B cell (primary cell): Measurements from ENCODE around the gene CD244. TPM values are rescaled to one million over a fixed set of nuclear protein-coding genes. Genes with fewer than 3 reads are reported as not detected.
A peak's percentile ranks its signal among the peaks of the same experiment; 100 is the strongest.

Experiments
- ATAC-seq: fragments of 200-7000 bp; cut with Tn5 transposase; one replicate; pipeline ENCODE4 v1.10.0; 2021; ENCODE audit warnings: low read depth, mild to moderate bottlenecking, moderate number of reproducible peaks, moderate library complexity
- CTCF ChIA-PET: fragments of 350-600 bp; sonication (Branson Sonifier 250); formaldehyde crosslinking; loops from one replicate; lab custom pipeline; 2021; ENCODE audit warnings: antibody characterized with exemption, inconsistent platforms; lab: Charles Lee
- POLR2A ChIA-PET: fragments of 350-600 bp; sonication (Branson Sonifier 250); formaldehyde crosslinking; loops from one replicate; lab custom pipeline; 2021; ENCODE audit warnings: antibody characterized with exemption; lab: Charles Lee
- DNase-seq: peaks from one replicate; pipeline ENCODE4 v3.0.0; 2013
- H2AFZ ChIP-seq: 2 replicates; pipeline ENCODE4 v1.6.1; 2012; ENCODE audit warnings: mild to moderate bottlenecking, low read depth, low read length; ENCODE audit not compliant: insufficient read depth, poor library complexity, severe bottlenecking
- H3K27ac ChIP-seq, 2 donors: 1 replicate in 1 of 2; 2 replicates in 1 of 2; pipeline ENCODE4 v1.5.1; 2012 to 2013; ENCODE audit warnings: low read length in 2 of 2, mild to moderate bottlenecking in 2 of 2, moderate library complexity in 1 of 2
- H3K27me3 ChIP-seq, 4 experiments: fragments of 200-600 bp in 1 of 4; sonication (generic) in 1 of 4; replicated peaks in 1 of 4; 1 replicate in 2 of 4; 2 replicates in 2 of 4; pipeline versions ENCODE4 v1.6.1 to v1.7.0; 2013 to 2016; ENCODE audit warnings: low read length in 3 of 4, mild to moderate bottlenecking in 2 of 4, mixed read lengths in 1 of 4, moderate library complexity in 1 of 4; ENCODE audit not compliant: insufficient read depth in 4 of 4, control insufficient read depth in 3 of 4; ENCODE audit errors: control extremely low read depth in 1 of 4
- H3K36me3 ChIP-seq, 2 experiments: replicated peaks in 1 of 2; 1 replicate in 1 of 2; 2 replicates in 1 of 2; pipeline versions ENCODE4 v1.6.1 to v1.7.1; 2013; ENCODE audit warnings: low read length in 1 of 2; ENCODE audit not compliant: insufficient read depth in 2 of 2, control insufficient read depth in 1 of 2; ENCODE audit errors: control extremely low read depth in 1 of 2, extremely low read depth in 1 of 2
- H3K4me1 ChIP-seq, 2 donors: fragments of 200-600 bp in 1 of 2; sonication (generic) in 1 of 2; 1 replicate in 1 of 2; 2 replicates in 1 of 2; pipeline versions ENCODE4 v1.5.1 to v1.6.1; 2013 to 2017; ENCODE audit warnings: low read length in 2 of 2; ENCODE audit not compliant: control insufficient read depth in 2 of 2, insufficient read depth in 2 of 2
- H3K4me2 ChIP-seq: replicated peaks from 2 replicates; pipeline ENCODE3; 2012; ENCODE audit warnings: mild to moderate bottlenecking, low read depth, low read length; ENCODE audit not compliant: poor library complexity, severe bottlenecking
- H3K4me3 ChIP-seq, 5 experiments: fragments of 200-600 bp in 1 of 5; sonication (generic) in 1 of 5; 1 replicate in 3 of 5; 2 replicates in 2 of 5; pipeline versions ENCODE4 v1.5.1 to v1.7.0; 2011 to 2016; ENCODE audit warnings: low read length in 4 of 5, mild to moderate bottlenecking in 4 of 5, low read depth in 2 of 5, control low read depth in 1 of 5, moderate library complexity in 1 of 5; ENCODE audit not compliant: insufficient read depth in 1 of 5; ENCODE audit errors: control extremely low read depth in 1 of 5, extremely low read depth in 1 of 5
- H3K79me2 ChIP-seq: fragments of 200-600 bp; sonication (generic); one replicate; pipeline ENCODE4 v1.6.0; 2016; ENCODE audit warnings: low read length; ENCODE audit not compliant: control insufficient read depth, insufficient read depth
- H3K9ac ChIP-seq: fragments of 200-600 bp; sonication (generic); 2 replicates; pipeline ENCODE4 v1.6.1; 2017; ENCODE audit warnings: mild to moderate bottlenecking, low read length, moderate library complexity
- H3K9me3 ChIP-seq, 3 donors: one replicate each; pipeline versions ENCODE4 v1.6.1 to v1.7.1; 2013; ENCODE audit warnings: low read length in 2 of 3; ENCODE audit not compliant: control insufficient read depth in 2 of 3, insufficient read depth in 1 of 3; ENCODE audit errors: control extremely low read depth in 1 of 3
- H4K20me1 ChIP-seq: 2 replicates; pipeline ENCODE4 v1.6.0; 2012; ENCODE audit warnings: mild to moderate bottlenecking, low read length; ENCODE audit not compliant: insufficient read depth, control insufficient read depth, poor library complexity, severe bottlenecking
- H3K27ac Mint-ChIP-seq: one replicate; pipeline ENCODE4 v1.8.0; 2021; ENCODE audit warnings: mixed read lengths
- H3K27me3 Mint-ChIP-seq: one replicate; pipeline ENCODE4 v1.8.0; 2021; ENCODE audit warnings: mixed read lengths
- H3K4me1 Mint-ChIP-seq: one replicate; pipeline ENCODE4 v1.8.0; 2021; ENCODE audit warnings: mixed read lengths
- H3K4me3 Mint-ChIP-seq: one replicate; pipeline ENCODE4 v1.8.0; 2021; ENCODE audit warnings: mixed read lengths
- H3K9me3 Mint-ChIP-seq: one replicate; pipeline ENCODE4 v1.8.0; 2022; ENCODE audit warnings: mixed read lengths; ENCODE audit not compliant: insufficient read depth
- CTCF ChIP-seq: fragments of 200-600 bp; IDR thresholded peaks from one replicate; pipeline ENCODE4 v1.8.0; 2022; ENCODE audit warnings: antibody characterized with exemption, mild to moderate bottlenecking
- EZH2 ChIP-seq: IDR thresholded peaks from 2 replicates; pipeline ENCODE4 v1.6.1; 2012; ENCODE audit warnings: borderline replicate concordance, low read depth, mild to moderate bottlenecking, moderate library complexity, low read length; ENCODE audit not compliant: insufficient read depth, poor library complexity, severe bottlenecking
- WGBS: methylation state at CpG from one replicate; pipeline ENCODE4 v1.1.5; 2013; ENCODE audit warnings: missing lambda C conversion rate; ENCODE audit not compliant: insufficient coverage; 5-methylcytosine and 5-hydroxymethylcytosine counted together
- intact Hi-C: fragments of 100-400 bp; cut with micrococcal nuclease; formaldehyde crosslinking; loops from one replicate; pipeline ENCODE4 v1.10.0; 2022
- polyA plus RNA-seq: library from polyadenylated mRNA; depleted of rRNA; stranded (reverse); fragments of >200 nt; gene quantifications from 2 replicates; pipeline ENCODE4 v1.2.3, GENCODE V29; 2012
- total RNA-seq, 2 donors: library from RNA; stranded (reverse); fragments of 120-200 nt in 1 of 2; gene quantifications; 1 replicate in 1 of 2; 2 replicates in 1 of 2; pipeline versions ENCODE4 v1.2.3 to v1.2.4, GENCODE V29; 2013 to 2022

The CD244 gene
- total and polyA plus RNA-seq, 2 donors (not counting 1 experiment from before 2014, with no cell fraction given): 0.31 TPM; not detected in 1

GRCh38 chr1:160797861-160798273 is 64.8 kb downstream of the CD244 start:
- intact Hi-C loops: loop anchor here (2.0 to 10.0 kb wide), 3 partner anchors 29 to 453 kb away; partner anchors contain the start of genes COPA and NCSTN
- peak overlapping the region; percentile 80 for H3K9ac ChIP-seq
- no peaks in the 10 kb centered on the region for H3K27me3 ChIP-seq
- WGBS: 0% methylated on average over 1 of the region's 4 CpGs
- Mint-ChIP-seq H3K4me1 (peaks cover 76% of the 10 kb centered on the region), H3K4me3 (peak overlapping the region; percentile 99), H3K9me3 (no peaks in the 10 kb centered on the region), H3K27ac (peak overlapping the region; percentile 98), H3K27me3 (no peaks in the 10 kb centered on the region)
- H3K27ac ChIP-seq: peak overlapping the region; percentile 95 to 98
- peak; percentile 50 for DNase-seq
- H3K36me3 ChIP-seq: peaks cover 0 to 32% of the 10 kb centered on the region in 2 experiments
- ATAC-seq: no peak
- peaks cover 63 to 67% of the 10 kb centered on the region in 2 donors for H3K4me1 ChIP-seq
- H3K79me2 ChIP-seq: peaks cover 100% of the 10 kb centered on the region
- TF ChIP-seq CTCF (no peak), EZH2 (no peak)
- H3K4me3 ChIP-seq: peak overlapping the region; percentile 41 to 87 (median 63)
- CTCF ChIA-PET: interaction anchor here (1.0 to 9.8 kb wide), 13 partner anchors 8 to 274 kb away, joined by 3 to 150 read pairs (median 5); no protein-coding TSS in a partner anchor
- H3K9me3 ChIP-seq: peaks cover 0 to 10% (median 0%) of the 10 kb centered on the region in 3 donors
- no peaks in the 10 kb centered on the region for H4K20me1 ChIP-seq
- no peak overlapping the region for H2AFZ ChIP-seq
- H3K4me2 ChIP-seq: peak overlapping the region; percentile 87
- POLR2A ChIA-PET: interaction anchor here (0.7 to 1.0 kb wide), 2 partner anchors 14 to 16 kb away, joined by 3 to 5 read pairs; no protein-coding TSS in a partner anchor

GRCh38 chr1:160797271-160797709 is 65.4 kb downstream of the CD244 start:
- Histone ChIP-seq H3K9me3 (peaks cover 0 to 9% (median 0%) of the 10 kb centered on the region in 3 donors), H4K20me1 (no peaks in the 10 kb centered on the region), H3K9ac (peak overlapping the region; percentile 80), H3K36me3 (peaks cover 0 to 28% of the 10 kb centered on the region in 2 experiments), H3K79me2 (peaks cover 96% of the 10 kb centered on the region), H3K4me1 (peaks cover 63 to 65% of the 10 kb centered on the region in 2 donors), H2AFZ (no peak overlapping the region), H3K4me2 (peak overlapping the region; percentile 87), H3K27ac (peak overlapping the region; percentile 95 to 98), H3K4me3 (peak overlapping the region; percentile 41 to 87 (median 63)), H3K27me3 (no peaks in the 10 kb centered on the region)
- H3K4me1 Mint-ChIP-seq: peaks cover 71% of the 10 kb centered on the region
- H3K27ac Mint-ChIP-seq: peak overlapping the region; percentile 98
- intact Hi-C loops: loop anchor here (2.0 to 10.0 kb wide), 3 partner anchors 28 to 452 kb away; partner anchors contain the start of genes COPA and NCSTN
- DNase-seq (peak; percentile 57), ATAC-seq (no peak)
- ChIA-PET CTCF (interaction anchor here (0.9 to 9.8 kb wide), 13 partner anchors 7 to 274 kb away, joined by 3 to 150 read pairs (median 6); no protein-coding TSS in a partner anchor), POLR2A (interaction anchor here (1.0 to 2.3 kb wide), 3 partner anchors 14 to 216 kb away, joined by 3 to 10 read pairs (median 4); no protein-coding TSS in a partner anchor)
- TF ChIP-seq CTCF: no peak
- no peak for TF ChIP-seq EZH2
- H3K9me3 Mint-ChIP-seq: no peaks in the 10 kb centered on the region
- WGBS: no CpG with 5 or more reads among the region's 3 CpGs
- H3K4me3 Mint-ChIP-seq: peak overlapping the region; percentile 99
- H3K27me3 Mint-ChIP-seq: no peaks in the 10 kb centered on the region
